ENCODE results near the gene FLT1. TPM values are rescaled to one million over a fixed set of nuclear protein-coding genes. Genes with fewer than 3 reads are reported as not detected.

The FLT1 gene
- polyA plus RNA-seq, 4 donors, result 14.0 to 50.0 (median 41.0) TPM

GRCh38 chr13:28355046-28355821, 139.7 kb downstream of the FLT1 start:
- no peak for DNase-seq (ENCODE audit: low read depth in 4 of 4, low spot score in 3 of 4)

- DNase-seq (ENCODE audit: low read depth in 4 of 4, low spot score in 3 of 4), result no peak
Measured at GRCh38 chr13:28353679-28354078, 141.2 kb downstream of the FLT1 start.

- DNase-seq (ENCODE audit: low read depth in 4 of 4, low spot score in 3 of 4), result no peak
Measured at GRCh38 chr13:28349907-28350654, 144.8 kb downstream of the FLT1 start.

GRCh38 chr13:28349371-28349770, 145.6 kb downstream of the FLT1 start:
- no peak for DNase-seq (ENCODE audit: low read depth in 4 of 4, low spot score in 3 of 4)

GRCh38 chr13:28347456-28348371, 147.2 kb downstream of the FLT1 start:
- no peak for DNase-seq (ENCODE audit: low read depth in 4 of 4, low spot score in 3 of 4)

GRCh38 chr13:28346154-28346553, 148.8 kb downstream of the FLT1 start:
- DNase-seq (ENCODE audit: low read depth in 4 of 4, low spot score in 3 of 4), result no peak

- DNase-seq (ENCODE audit: low read depth in 4 of 4, low spot score in 3 of 4), result no peak
Measured at GRCh38 chr13:28344163-28344562, 150.8 kb downstream of the FLT1 start.

- DNase-seq (ENCODE audit: low read depth in 4 of 4, low spot score in 3 of 4), result no peak
Measured at GRCh38 chr13:28342251-28342650, 152.7 kb downstream of the FLT1 start.

GRCh38 chr13:28340272-28340793, 154.6 kb downstream of the FLT1 start:
- DNase-seq (ENCODE audit: low read depth in 4 of 4, low spot score in 3 of 4), result no peak

- no peak for DNase-seq (ENCODE audit: low read depth in 4 of 4, low spot score in 3 of 4)
Measured at GRCh38 chr13:28339419-28339818, 155.5 kb downstream of the FLT1 start.

GRCh38 chr13:28338742-28339141, 156.2 kb downstream of the FLT1 start:
- DNase-seq (ENCODE audit: low read depth in 4 of 4, low spot score in 3 of 4), result no peak

GRCh38 chr13:28338006-28338574, 156.8 kb downstream of the FLT1 start:
- no peak for DNase-seq (ENCODE audit: low read depth in 4 of 4, low spot score in 3 of 4)

- DNase-seq (ENCODE audit: low read depth in 4 of 4, low spot score in 3 of 4), result no peak
Measured at GRCh38 chr13:28337166-28338005, 157.5 kb downstream of the FLT1 start.

GRCh38 chr13:28336193-28336657, 158.7 kb downstream of the FLT1 start:
- DNase-seq (ENCODE audit: low read depth in 4 of 4, low spot score in 3 of 4), result no peak

- DNase-seq (ENCODE audit: low read depth in 4 of 4, low spot score in 3 of 4), result no peak
Measured at GRCh38 chr13:28333204-28333881, 161.6 kb downstream of the FLT1 start.

GRCh38 chr13:28329395-28330158, 165.4 kb downstream of the FLT1 start:
- DNase-seq (ENCODE audit: low read depth in 4 of 4, low spot score in 3 of 4), result no peak

- no peak for DNase-seq (ENCODE audit: low read depth in 4 of 4, low spot score in 3 of 4)
Measured at GRCh38 chr13:28328271-28328607, 166.7 kb downstream of the FLT1 start.
